HG03354 (cell line): ENCODE results near the gene ATL2.
"Not testable (repeated sequence)": the region's sequence is repeated elsewhere in the genome, so short reads cannot be mapped to it uniquely, and the experiment has no call there.

ENCODE experiments used
- ATAC-seq: cut with Tn5 transposase; IDR thresholded peaks from one replicate; pipeline ENCODE4 v1.9.1; 2021; ENCODE audit warnings: mild to moderate bottlenecking; ENCODE audit not compliant: unreplicated experiment, poor library complexity, severe bottlenecking

Gene ATL2

GRCh38 chr2:38281095-38281742 lies 95.9 kb downstream of the ATL2 start:
- no peak for ATAC-seq

- ATAC-seq, result no peak
Observed at GRCh38 chr2:38279201-38279600, 97.9 kb downstream of the ATL2 start.

- not testable (repeated sequence) for ATAC-seq
Observed at GRCh38 chr2:38278117-38278438, 99.0 kb downstream of the ATL2 start.

DNA sequence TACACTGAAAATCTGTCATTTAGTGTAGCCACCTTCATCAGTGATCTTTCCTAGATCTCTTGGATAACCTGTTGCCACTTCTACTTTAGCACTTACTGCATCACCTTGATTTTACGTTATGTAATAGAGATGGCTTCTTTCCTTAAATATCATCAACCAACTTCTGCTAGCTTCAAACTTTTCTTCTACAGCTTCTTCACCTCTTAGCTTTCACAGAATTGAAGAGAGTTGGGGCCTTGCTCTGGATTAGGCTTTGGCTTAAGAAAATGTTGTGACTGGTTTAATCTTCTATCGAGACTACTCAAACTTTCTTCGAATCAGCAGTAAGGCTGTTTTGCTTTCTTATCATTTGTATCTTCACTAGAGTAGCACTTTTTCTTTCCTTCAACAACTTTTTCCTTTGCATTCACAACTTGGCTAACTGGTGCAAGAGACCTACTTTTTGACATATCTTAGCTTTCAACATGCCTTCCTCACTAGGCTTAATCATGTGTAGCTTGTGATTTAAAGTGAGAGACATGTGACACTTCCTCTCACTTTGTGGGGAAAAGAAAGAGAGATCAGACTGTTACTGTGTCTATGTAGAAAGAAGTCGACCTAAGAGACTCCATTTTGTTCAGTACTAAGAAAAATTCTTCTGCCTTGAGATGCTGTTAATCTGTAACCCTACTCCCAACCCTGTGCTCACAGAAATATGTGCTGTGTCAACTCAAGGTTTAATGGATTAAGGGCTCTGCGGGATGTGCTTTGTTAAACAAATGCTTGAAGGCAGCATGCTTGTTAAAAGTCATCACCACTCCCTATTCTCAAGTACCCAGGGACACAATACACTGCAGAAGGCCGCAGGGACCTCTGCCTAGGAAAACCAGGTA lies 99.6 kb downstream of the ATL2 start:
- ATAC-seq, result no peak

- peak; percentile 58 for ATAC-seq
Observed at GRCh38 chr2:38274286-38275276, 102.5 kb downstream of the ATL2 start.

DNA sequence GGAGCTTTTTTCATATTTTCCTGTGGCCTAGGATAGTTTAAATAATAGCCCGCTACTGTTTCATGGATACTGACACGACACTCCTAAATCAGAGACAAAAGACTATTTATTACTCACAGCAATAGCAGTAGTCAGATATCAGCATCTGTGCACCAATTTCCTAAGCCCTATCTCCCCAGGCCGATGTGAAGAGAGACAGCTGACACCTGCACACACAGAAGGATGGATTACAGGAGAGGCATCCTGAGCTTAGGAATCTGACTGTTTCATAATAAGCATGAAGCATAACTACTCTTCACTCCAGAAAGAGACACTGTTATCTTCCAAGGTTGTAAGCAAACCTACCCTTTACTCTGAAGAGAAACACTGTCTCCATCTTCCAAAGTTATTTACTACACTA lies 105.4 kb downstream of the ATL2 start:
- no peak for ATAC-seq

- no peak for ATAC-seq
Observed at GRCh38 chr2:38269421-38269820, 107.7 kb downstream of the ATL2 start.

- no peak for ATAC-seq
Observed at GRCh38 chr2:38268691-38269327, 108.3 kb downstream of the ATL2 start.

DNA sequence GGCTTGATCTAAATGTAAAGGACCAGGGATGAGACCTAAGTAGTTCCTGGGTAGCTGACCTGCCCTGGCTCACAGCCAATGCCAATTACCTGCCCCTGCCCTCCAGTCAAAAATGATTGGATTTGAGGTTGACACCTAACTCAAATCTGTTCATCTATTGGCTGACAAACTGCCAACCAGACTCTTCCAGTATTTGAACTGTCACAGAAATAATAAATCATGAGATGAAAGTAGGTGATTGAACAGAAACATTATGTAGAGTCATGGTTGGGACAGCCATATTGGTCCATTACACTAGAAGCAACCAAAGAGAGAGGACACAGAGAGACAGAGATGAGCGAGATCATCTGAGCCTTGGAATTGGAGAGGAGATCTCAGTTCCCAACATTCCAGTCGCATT lies 109.1 kb downstream of the ATL2 start:
- ATAC-seq, result no peak

GRCh38 chr2:38267270-38267925 lies 109.7 kb downstream of the ATL2 start:
- ATAC-seq, result no peak

- ATAC-seq, result no peak
Observed at GRCh38 chr2:38266382-38267061, 110.6 kb downstream of the ATL2 start.

GRCh38 chr2:38265461-38265860 lies 111.6 kb downstream of the ATL2 start:
- ATAC-seq, result no peak

GRCh38 chr2:38264396-38265221 lies 112.5 kb downstream of the ATL2 start:
- no peak for ATAC-seq

DNA sequence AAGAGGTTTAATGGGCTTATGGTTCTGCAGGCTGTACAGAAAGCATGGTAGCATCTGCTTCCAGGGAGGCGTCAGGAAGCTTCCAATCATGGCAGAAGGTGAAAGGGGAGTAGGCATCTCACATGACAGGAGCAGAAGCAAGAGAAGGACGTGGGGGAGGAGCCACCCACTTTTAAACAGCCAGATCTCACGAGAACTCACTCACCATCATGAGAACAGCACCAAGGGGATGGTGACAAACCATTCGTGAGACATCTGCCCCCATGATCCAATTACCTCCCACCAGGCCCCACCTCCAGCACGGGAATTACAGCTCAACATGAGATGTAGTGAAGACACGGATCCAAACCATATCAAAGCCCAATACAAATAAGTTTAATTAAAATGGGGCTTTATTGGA lies 113.8 kb downstream of the ATL2 start:
- ATAC-seq, result no peak

DNA sequence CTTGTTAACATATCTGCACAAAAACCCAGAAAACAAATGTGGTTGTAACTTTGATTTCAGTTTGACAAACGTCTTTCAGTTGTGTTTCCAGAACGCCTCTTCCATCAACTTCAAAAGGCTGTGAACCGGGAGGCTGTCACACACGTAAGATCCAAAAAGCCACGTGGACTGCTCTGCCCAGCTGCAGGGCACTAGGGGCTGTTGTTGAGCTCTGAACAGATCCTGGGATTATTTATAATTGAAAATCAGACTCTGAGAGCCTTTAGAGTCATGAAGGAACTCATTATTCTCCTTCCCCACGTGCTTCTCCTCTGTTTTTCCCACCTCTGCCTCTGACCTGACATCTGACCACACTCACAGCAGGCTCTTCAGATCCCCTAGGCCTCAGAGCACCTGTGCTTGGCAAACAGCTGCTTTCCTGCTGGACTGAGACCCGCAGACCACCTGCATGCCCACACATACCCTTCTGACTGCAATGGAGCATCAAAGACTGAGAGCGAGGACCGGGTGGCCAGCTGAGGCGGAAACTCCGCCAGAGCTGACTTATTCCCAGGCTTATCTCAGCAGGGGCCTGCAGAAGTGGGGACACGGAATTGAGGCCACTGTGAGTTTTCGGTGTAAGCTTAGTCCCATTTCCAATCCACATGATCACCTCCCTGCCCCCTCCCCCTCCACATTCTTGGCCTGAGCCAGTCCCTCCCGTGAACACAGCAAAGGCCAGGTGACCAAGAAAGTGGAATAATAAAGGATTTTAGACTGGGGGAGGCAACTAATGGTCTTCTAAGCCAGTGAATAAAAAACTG lies 114.8 kb downstream of the ATL2 start:
- ATAC-seq, result no peak

- ATAC-seq, result no peak
Observed at GRCh38 chr2:38261569-38262068, 115.5 kb downstream of the ATL2 start.

- ATAC-seq, result no peak
Observed at GRCh38 chr2:38260972-38261371, 116.1 kb downstream of the ATL2 start.
